ENCODE measurements around the gene ASB9. TPM values are rescaled to one million over a fixed set of nuclear protein-coding genes. Genes with fewer than 3 reads are reported as not detected.
A peak's percentile ranks its signal among the peaks of the same experiment; 100 is the strongest.
"Not testable (repeated sequence)": the region's sequence is repeated elsewhere in the genome, so short reads cannot be mapped to it uniquely, and the experiment has no call there.

The ASB9 gene, protein sequence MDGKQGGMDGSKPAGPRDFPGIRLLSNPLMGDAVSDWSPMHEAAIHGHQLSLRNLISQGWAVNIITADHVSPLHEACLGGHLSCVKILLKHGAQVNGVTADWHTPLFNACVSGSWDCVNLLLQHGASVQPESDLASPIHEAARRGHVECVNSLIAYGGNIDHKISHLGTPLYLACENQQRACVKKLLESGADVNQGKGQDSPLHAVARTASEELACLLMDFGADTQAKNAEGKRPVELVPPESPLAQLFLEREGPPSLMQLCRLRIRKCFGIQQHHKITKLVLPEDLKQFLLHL
- total RNA-seq, result 1 to 10 TPM in 2 of 4 donors, not detected in 2; 1.1 to 2.1 TPM

DNA sequence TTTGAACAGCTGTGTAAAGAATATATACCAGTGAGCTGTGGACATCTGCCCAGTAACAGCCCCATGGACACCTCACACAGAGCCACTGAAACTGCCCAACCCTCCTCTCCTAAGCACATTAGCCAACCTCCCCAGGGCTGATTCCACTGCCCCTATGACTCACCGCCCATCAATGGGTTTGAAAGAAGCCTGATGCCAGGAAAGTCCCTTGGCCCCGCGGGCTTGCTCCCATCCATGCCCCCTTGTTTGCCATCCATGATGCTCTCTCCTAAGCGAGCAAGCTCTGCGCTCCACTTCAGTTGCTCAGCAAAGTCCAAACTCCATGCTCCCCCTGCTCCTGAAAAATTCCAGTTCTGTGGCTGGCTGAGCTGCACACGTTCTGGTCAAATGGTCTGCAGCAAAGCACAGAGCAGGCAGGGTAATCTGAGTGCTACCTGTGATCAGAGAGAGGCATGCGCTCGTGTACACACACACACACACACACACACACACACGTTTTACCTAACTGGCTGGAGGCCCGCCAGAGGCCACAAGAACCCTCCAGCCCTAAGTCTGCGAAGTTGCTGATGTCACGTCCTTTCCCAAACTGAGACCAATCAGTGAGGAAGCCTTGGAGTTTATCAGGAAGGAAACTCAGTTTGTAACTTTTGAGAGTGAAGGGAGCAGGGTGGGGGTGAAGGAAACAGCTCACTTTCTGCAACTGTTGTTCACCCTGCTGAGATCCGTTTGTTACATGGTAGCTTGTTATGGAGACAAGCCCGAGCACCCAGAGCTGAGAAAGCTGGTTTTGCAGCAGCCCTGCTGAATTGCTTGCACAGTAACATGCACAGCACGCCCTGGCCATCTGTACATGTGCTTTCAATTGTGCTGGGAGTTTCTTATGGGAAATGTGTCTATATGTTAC, at the start of gene ASB9:
Gene ASB9 (minus strand): TSS at position 466 of the 904 bp plus-strand sequence. CDS start 209 bp downstream, at position 257.
- TF ChIP-seq CTCF (IDR thresholded peaks at IDR 0.05) (no peak), POLR2A (IDR thresholded peaks at IDR 0.05) (no peak)
- Histone ChIP-seq H3K4me3 (no peak within 1 kb of the TSS), H3K36me3 (no peaks in the 10 kb centered on the region), H3K4me1 (no peaks in the 10 kb centered on the region), H3K9me3 (no peaks in the 10 kb centered on the region), H3K27ac (peak within 1 kb of the TSS in 1 of 4 donors; percentile 13), H3K27me3 (no peaks in the 10 kb centered on the region)
- peak in 2 of 3 donors; percentile 43 to 50 for DNase-seq

- Histone ChIP-seq H3K9me3 (no peaks in the 10 kb centered on the region), H3K27me3 (no peaks in the 10 kb centered on the region), H3K4me1 (no peaks in the 10 kb centered on the region), H3K27ac (no peak overlapping the region), H3K36me3 (peaks cover 0 to 11% (median 0%) of the 10 kb centered on the region in 3 donors), H3K4me3 (no peak overlapping the region)
- no peak for TF ChIP-seq POLR2A (IDR thresholded peaks at IDR 0.05)
- no peak for TF ChIP-seq CTCF (IDR thresholded peaks at IDR 0.05)
- no peak for DNase-seq
Observed at GRCh38 chrX:15319075-15319474, 49.2 kb upstream of the ASB9 start.

DNA sequence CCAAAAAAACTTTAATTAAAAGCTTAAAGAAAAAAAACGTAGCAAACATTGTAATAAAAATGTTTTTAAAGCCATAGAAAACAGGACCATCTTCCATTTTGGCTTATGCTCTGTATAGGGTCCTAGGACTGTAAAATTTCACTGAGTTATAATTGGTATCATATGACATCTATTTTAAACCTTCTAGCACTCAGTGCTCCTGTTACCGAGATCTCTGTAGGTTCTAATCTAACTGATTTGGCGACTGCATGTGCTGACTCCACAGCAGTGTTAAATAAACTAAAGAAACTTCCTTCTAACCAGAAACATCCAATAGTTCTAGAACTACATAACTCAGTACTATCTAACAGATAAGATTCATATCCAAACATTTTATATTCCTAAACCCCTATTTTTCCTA, 45.6 kb upstream of the ASB9 start, which contains the start of gene ASB11:
Gene ASB11 (minus strand): TSS at position 132 of the 400 bp plus-strand sequence. CDS start 35 bp downstream, at position 97.
- H3K4me3 ChIP-seq, result no peak within 1 kb of the TSS
- no peaks in the 10 kb centered on the region for H3K4me1 ChIP-seq
- no peaks in the 10 kb centered on the region for H3K27me3 ChIP-seq
- peaks cover 0 to 7% (median 0%) of the 10 kb centered on the region in 3 donors for H3K36me3 ChIP-seq
- TF ChIP-seq POLR2A (IDR thresholded peaks at IDR 0.05) (no peak), CTCF (IDR thresholded peaks at IDR 0.05) (no peak)
- H3K27ac ChIP-seq, result no peak within 1 kb of the TSS
- no peaks in the 10 kb centered on the region for H3K9me3 ChIP-seq
- DNase-seq, result no peak

- H3K4me3 ChIP-seq, result no peak overlapping the region
- no peak overlapping the region for H3K27ac ChIP-seq
- no peaks in the 10 kb centered on the region for H3K4me1 ChIP-seq
- DNase-seq, result no peak
- no peaks in the 10 kb centered on the region for H3K9me3 ChIP-seq
- no peaks in the 10 kb centered on the region for H3K27me3 ChIP-seq
- TF ChIP-seq POLR2A (IDR thresholded peaks at IDR 0.05) (no peak), CTCF (IDR thresholded peaks at IDR 0.05) (no peak)
- H3K36me3 ChIP-seq, result no peaks in the 10 kb centered on the region
Observed at GRCh38 chrX:15314472-15314871, 44.6 kb upstream of the ASB9 start.

- H3K4me1 ChIP-seq, result no peaks in the 10 kb centered on the region
- no peaks in the 10 kb centered on the region for H3K27me3 ChIP-seq
- H3K27ac ChIP-seq, result no peak overlapping the region
- no peak for TF ChIP-seq POLR2A (IDR thresholded peaks at IDR 0.05)
- no peak for DNase-seq
- H3K4me3 ChIP-seq, result no peak overlapping the region
- H3K9me3 ChIP-seq, result no peaks in the 10 kb centered on the region
- H3K36me3 ChIP-seq, result no peaks in the 10 kb centered on the region
Observed at GRCh38 chrX:15311119-15311518, 41.2 kb upstream of the ASB9 start.

DNA sequence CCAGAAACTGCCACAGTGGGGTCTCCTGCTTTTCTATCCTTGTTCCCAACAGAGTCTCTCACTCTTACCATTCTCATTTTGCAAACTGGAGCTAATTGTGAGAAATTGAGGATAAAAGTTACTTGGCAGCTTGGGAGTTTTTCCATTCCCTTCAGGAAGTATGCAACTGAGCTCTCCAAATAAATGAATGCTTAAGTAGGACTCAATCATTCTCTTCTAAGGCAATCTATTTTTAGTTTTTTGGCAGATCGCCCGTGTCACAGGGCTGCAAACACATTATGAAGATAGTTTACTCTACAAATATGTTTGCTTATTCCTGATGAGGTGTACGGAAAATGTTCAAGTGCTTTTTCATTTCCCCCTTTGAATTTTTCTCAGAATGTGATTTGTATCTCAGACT, 40.2 kb upstream of the ASB9 start:
- TF ChIP-seq POLR2A (IDR thresholded peaks at IDR 0.05), result no peak
- H3K27ac ChIP-seq, result no peak overlapping the region
- DNase-seq, result no peak

GRCh38 chrX:15305899-15306298, 36.0 kb upstream of the ASB9 start:
- not testable (repeated sequence) for H3K27me3 ChIP-seq, H3K27ac ChIP-seq, H3K4me1 ChIP-seq, H3K36me3 ChIP-seq, H3K4me3 ChIP-seq, DNase-seq, H3K9me3 ChIP-seq

More for the DNA sequence above, 40.2 kb upstream of the ASB9 start:
- Histone ChIP-seq H3K4me3 (no peak overlapping the region), H3K36me3 (no peaks in the 10 kb centered on the region), H3K9me3 (no peaks in the 10 kb centered on the region), H3K4me1 (no peaks in the 10 kb centered on the region), H3K27me3 (no peaks in the 10 kb centered on the region)
